GM12864 (cell line): ENCODE measurements around the gene SDK2.

Experiments
- DNase-seq: peaks from one replicate; pipeline ENCODE4 v3.0.0-alpha.2; 2011; ENCODE audit warnings: low read depth
- H3K4me3 ChIP-seq: 2 replicates; pipeline ENCODE4 v1.5.1; 2011; ENCODE audit warnings: mild to moderate bottlenecking, low read depth, low read length, control low read depth
- TF ChIP-seq, protein P1 (sequence below): IDR thresholded peaks from 2 replicates; pipeline ENCODE4 v1.5.1; 2011; ENCODE audit warnings: low read depth, mild to moderate bottlenecking, moderate library complexity, low read length, control low read depth, inconsistent platforms; ENCODE audit errors: missing control alignments

SDK2 gene

DNA sequence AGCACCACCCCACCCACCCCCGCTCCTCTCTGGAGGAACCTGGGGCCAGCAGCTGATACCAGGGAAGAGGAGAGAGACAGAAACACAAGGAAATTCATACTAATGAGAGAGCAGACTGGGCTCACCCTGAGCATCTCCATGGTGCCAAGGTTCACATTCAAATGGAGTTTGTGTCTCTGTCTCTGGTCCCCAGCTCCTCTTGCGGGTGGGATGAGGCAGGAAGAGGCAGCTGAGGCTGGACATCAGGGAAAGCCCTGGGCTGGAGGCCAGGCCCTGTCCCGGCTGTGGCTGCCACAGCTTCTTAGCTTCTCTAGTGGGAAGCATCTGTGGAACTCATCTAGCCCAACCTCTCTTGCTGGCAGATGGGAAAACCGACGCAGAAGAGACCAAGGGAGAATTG lies 121.5 kb downstream of the SDK2 start:
- DNase-seq = no peak
- TF ChIP-seq, protein P1, sequence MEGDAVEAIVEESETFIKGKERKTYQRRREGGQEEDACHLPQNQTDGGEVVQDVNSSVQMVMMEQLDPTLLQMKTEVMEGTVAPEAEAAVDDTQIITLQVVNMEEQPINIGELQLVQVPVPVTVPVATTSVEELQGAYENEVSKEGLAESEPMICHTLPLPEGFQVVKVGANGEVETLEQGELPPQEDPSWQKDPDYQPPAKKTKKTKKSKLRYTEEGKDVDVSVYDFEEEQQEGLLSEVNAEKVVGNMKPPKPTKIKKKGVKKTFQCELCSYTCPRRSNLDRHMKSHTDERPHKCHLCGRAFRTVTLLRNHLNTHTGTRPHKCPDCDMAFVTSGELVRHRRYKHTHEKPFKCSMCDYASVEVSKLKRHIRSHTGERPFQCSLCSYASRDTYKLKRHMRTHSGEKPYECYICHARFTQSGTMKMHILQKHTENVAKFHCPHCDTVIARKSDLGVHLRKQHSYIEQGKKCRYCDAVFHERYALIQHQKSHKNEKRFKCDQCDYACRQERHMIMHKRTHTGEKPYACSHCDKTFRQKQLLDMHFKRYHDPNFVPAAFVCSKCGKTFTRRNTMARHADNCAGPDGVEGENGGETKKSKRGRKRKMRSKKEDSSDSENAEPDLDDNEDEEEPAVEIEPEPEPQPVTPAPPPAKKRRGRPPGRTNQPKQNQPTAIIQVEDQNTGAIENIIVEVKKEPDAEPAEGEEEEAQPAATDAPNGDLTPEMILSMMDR = no peak
- H3K4me3 ChIP-seq = no peak overlapping the region

- TF ChIP-seq, protein P1 = no peak
- DNase-seq = no peak
- H3K4me3 ChIP-seq = no peak overlapping the region
Observed at GRCh38 chr17:73522107-73522506, 122.1 kb downstream of the SDK2 start.

GRCh38 chr17:73521376-73521775 lies 122.9 kb downstream of the SDK2 start:
- TF ChIP-seq, protein P1 = no peak
- no peak for DNase-seq
- H3K4me3 ChIP-seq = no peak overlapping the region

DNA sequence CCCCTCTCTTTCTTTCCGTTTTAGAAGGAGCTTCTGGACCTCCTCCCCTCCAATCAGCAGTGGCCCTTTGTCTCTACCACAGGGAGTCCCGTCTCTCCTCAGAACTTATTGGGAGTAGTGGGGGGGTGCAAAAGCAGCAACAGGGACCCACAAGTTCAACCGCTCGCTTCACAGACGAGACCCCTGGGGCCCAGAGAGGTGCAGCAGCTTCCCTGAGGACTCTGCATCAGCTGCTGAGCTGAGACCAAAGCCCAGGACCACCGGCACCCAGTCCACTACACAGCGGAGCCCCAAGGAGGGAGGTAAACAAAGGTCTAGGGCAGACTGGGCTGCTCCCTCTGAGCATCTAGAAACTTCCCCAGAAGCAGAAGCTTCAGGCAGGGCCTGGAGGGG lies 123.9 kb downstream of the SDK2 start:
- TF ChIP-seq, protein P1 = no peak
- no peak for DNase-seq
- H3K4me3 ChIP-seq = no peak overlapping the region

- DNase-seq = no peak
- TF ChIP-seq, protein P1 = no peak
- H3K4me3 ChIP-seq = no peak overlapping the region
Observed at GRCh38 chr17:73519714-73520368, 124.4 kb downstream of the SDK2 start.

GRCh38 chr17:73519011-73519410 lies 125.2 kb downstream of the SDK2 start:
- TF ChIP-seq, protein P1 = no peak
- DNase-seq = no peak
- H3K4me3 ChIP-seq = no peak overlapping the region

GRCh38 chr17:73516431-73516830 lies 127.8 kb downstream of the SDK2 start:
- H3K4me3 ChIP-seq = no peak overlapping the region
- no peak for DNase-seq
- TF ChIP-seq, protein P1 = no peak
